Activated CD4-positive, alpha-beta T cell treated with anti-CD3 and anti-CD28 coated beads, Interleukin-2, amount 50 U/mL, for 4 hours (primary cell): Measurements from ENCODE around the gene HPGD.

Source experiments
- DNase-seq, 2 experiments: peaks; one replicate each; pipeline ENCODE4 v3.0.0-alpha.2; 2020

HPGD gene

DNA sequence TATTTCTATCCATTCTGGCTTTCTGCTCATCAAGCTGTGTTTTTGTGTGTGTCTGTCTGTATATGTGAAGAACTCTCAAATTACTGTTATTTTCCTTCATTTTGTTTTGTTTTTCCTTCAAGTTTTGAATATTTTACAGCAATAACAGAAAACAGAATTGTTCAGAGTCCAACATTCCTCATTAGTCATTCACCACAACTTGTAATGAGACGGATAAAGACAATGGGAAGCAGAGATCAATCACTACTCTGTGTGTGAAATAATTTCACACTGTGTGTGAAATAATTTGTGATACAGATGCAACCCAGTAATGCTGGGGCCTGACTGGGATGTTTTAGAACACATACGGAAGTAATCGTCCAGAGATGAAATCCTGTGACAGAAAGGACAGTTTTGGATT lies 55.2 kb downstream of the HPGD start:
- DNase-seq = no peak

DNA sequence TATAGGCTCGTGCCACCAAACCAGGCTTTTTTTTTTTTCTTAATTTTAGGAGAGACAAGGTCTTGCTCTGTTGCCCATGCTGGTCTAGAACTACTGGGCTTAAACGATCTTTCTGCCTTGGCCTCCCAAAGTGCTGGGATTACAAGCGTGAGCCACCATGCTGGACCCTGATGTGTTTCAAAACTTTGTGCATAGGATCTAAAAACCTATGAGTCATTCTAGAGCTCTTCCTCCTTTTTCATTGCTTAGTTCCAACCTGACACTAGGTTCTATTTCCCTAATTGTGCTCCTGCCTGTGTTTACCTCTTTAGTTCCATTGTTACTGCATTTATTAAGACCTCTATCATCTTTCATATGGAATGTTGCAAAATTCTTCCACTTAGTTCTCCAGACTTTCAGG lies 57.3 kb downstream of the HPGD start:
- DNase-seq = no peak

DNA sequence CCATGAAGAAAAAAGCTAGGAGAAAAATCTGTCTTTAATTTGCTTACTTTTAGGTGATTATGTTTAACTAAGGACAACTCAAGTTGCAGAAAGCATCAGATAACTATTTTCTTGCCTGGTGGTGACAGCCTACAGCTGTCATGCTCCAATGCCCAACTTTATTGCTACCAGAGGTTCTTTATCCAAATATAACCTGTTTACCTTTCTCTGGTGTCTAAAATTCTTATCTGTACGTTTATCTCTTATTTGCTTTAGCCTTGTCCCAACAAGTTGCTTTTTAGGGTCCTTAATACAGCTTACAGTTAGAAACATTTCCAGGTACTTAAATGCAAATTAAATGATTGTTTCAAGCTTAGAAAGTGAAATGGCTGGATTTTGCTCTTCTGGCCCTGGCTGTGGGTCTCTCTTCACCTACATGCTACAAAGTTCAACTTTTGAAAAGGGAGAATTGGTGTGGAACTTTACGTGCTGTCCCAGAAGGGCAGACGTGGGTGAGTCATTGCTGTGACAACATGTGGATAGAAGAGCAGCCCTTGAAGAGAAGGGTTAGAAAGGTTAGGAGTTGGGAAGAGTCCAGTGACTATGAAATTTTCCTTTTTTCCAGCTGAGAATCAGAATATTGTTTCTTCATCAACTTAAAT lies 60.7 kb downstream of the HPGD start:
- no peak for DNase-seq

DNA sequence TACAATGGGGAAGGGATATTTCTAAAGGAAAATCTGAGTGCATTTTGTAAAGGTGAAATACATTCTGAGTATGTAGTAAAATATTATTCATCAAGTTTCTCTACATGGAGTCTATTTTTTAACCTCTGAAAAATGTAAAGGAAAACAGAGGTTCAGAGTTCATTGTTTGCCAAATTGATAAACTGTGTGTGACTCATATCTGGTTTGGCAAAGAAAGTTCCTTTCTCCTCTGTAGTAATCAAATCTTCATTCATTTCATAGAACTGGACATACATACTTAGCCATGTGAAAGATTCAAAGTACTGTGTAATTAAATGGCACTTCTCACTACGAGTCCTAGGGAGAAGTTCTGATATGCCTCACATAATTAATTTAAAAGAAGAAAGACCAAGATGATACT lies 61.6 kb downstream of the HPGD start:
- DNase-seq = no peak

DNA sequence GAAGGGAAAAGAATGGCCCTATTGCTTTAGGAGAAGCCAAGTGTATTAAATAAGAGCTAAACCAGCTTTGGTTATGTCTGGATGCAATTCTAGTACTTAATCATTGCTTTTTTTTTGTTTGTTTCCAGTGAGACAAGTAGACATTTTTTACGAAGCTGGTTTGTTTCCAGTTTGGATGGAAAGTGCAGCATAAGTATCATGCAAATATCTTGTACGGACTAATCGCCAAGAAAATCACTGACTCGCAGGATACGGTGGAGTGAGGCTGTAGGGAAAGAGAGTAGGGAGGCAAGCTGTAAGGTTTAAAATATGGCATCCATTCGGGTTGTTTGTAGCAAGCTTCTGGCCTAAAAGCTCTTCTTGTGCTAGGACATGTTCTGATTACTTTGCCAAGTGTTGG lies 64.8 kb downstream of the HPGD start:
- DNase-seq = no peak

DNA sequence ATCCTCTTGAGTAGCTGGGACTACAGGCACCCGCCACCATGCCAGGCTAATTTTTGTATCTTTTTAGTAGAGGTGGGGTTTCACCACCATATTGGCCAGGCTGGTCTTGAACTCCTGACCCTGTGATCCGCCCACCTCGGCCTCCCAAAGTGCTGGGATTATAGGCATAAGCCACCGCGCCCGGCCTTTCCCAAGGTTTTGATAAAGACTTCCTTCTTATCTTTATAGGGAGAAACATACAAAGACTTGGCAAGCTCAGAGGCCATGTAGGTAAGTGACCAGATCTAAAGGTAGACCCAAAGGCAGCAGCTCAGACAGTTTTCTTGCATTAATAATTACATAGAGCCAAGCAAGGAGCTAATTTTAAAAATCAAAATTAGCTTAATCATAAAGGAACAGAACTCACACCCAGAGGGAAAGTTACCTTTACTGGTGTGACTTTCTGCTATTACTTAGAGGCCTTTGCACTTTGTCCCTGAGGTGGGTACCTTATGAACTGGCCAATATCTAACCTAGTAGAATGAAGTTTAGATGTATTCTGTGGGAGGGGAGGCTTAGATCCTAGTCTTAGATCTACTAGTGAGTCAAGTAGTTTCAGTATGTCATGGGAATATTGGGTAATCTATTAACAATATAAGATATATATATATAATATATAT lies 67.3 kb downstream of the HPGD start:
- DNase-seq = no peak

DNA sequence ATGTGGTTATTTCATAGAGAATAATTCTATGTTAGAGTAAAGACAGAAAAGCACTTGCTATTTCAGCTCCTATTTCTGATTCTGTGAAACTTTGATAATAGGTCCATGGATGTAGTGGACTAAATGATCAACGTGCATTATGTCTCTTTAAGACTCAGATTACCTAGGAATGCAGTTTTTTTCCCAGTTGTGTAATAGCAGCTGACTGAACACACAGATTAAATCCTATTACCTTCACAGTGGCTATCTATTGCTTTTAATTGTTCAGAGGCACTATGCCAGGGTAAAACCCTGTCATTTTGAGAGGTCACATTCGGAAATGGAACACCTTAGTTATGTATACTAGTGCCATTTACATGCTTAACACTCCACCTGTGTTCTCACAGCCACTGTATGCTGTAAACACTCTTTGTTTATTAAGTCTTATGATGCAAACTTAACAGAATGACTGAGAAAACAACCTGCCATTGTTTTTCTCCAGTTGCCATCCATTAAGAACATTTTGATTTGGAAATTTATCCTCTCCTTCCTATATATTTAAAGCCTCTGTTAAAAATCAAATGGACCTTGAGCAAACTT lies 70.5 kb downstream of the HPGD start:
- no peak for DNase-seq

DNA sequence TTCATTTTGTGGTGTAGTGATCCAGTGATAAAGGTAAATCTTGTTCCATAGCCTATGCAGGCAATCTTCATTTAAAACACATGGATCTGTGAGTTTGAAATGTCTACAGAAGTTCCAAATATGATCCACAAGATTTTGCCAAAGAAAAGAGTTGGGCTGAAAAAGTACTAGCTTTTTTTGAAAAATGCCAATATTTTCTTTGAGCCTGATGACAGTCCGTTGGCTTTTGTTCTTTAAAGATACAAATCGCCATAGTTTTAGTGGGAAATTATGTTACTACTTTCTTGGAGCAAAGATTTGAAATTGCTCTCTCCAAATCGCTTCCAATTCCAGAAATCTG lies 71.5 kb downstream of the HPGD start:
- DNase-seq = no peak

DNA sequence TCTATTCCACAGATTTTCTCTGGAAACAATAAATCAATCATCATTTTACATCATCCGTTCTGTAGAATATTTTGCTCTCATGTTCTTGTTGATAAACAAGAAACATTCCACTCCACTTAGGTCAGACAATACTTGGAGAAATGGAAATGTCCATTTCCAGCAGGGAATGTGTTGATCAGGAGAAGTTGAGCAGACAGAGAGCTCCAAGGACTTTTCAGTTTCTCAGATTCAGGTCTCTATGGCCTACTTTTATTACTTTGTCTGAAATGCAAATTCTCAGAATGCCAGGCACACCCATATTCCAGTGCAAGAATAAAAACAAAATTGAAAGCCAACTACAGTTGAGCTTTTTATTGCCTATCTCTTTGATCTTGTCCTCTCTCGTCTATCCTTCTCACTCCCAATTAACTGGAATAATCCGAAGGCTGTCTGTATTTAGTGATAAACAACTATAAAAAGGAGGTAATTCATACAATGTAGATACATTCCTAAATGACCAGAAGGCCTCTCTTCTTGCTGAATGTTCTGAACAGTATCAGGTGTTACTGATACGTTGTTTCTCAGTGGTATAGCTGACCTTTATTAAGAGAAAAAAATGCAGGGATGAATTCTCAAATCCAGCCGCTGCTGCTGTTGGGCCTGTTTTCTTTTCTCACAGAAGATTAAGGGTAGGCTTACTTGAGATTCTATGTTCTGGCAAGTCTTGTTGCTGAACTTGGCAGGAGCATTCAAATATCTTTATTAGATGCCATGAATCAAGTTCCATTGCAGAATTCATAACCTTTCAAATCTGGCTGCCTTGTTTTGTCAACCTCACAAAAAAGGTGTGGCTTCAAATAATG lies 72.1 kb downstream of the HPGD start:
- no peak for DNase-seq

DNA sequence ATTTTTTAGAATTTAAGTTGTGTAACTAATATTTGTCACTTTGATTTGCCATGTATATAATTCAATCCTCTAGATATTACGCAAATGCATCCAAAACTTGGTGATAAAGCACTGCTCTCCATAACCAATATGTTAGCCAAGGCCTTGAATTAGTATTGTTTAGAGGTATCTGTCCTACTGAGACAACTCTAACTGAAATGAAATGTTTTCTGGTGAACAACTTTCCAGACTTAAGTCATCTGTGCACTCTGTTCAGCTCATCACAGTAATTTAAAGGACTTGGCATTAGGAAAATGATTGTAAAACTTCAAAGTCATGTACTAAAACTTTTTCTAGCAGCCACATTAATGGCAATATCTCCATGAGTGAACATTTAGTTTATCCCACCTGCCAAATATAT lies 73.1 kb downstream of the HPGD start:
- no peak for DNase-seq

DNA sequence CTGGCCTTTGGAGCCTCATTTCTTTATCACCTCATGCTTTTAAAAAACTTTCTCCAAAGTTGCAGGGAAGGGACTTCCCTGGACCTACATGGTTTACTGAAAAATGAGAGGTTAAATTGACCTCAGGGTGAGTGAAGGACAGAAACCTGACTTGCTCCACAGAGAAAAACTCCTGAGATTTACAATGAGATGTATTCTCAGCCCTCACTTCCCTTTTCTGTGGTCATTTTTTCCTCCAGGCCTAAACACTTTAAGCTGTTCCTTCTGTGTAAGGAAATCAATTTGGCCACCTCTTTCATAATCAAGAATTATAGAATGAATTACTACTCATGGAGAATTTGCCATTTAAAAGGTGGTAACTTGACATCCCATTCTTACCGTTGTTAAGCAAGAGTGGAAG lies 77.9 kb downstream of the HPGD start:
- DNase-seq = no peak
